ENCODE results near the gene QSOX1. TPM values are rescaled to one million over a fixed set of nuclear protein-coding genes. Genes with fewer than 3 reads are reported as not detected.

The QSOX1 gene
- total RNA-seq, 1 donor: 128 TPM

DNA sequence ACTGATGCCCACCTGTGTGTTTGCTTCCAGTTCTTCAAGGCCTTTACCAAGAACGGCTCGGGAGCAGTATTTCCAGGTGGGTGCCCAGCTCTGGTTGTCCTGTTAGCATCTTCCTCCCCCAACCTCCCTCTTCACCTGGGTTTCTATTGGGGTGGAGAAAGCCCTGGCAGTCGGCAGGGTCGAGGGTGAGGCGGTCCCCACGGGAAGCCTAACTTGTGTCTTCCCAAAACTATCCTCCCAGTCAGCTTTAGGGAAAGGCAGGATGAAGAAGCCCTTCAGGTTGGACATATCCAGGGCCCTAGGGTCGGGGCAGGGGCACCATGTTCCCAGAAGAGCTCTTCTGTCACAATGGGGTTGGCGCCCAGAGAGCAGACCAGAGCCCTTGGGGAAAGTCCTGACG, 20.6 kb downstream of the QSOX1 start:
- no peak for DNase-seq (ENCODE audit: low read depth)
- TF ChIP-seq, protein P1, sequence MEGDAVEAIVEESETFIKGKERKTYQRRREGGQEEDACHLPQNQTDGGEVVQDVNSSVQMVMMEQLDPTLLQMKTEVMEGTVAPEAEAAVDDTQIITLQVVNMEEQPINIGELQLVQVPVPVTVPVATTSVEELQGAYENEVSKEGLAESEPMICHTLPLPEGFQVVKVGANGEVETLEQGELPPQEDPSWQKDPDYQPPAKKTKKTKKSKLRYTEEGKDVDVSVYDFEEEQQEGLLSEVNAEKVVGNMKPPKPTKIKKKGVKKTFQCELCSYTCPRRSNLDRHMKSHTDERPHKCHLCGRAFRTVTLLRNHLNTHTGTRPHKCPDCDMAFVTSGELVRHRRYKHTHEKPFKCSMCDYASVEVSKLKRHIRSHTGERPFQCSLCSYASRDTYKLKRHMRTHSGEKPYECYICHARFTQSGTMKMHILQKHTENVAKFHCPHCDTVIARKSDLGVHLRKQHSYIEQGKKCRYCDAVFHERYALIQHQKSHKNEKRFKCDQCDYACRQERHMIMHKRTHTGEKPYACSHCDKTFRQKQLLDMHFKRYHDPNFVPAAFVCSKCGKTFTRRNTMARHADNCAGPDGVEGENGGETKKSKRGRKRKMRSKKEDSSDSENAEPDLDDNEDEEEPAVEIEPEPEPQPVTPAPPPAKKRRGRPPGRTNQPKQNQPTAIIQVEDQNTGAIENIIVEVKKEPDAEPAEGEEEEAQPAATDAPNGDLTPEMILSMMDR (IDR thresholded peaks at IDR 0.05; ENCODE audit: insufficient read depth, low read depth, low read length): no peak

GRCh38 chr1:180175806-180176205, 21.1 kb downstream of the QSOX1 start:
- H3K4me3 ChIP-seq (ENCODE audit: low read depth, low read length): no peak overlapping the region
- no peak for DNase-seq (ENCODE audit: low read depth)
- TF ChIP-seq, protein P1 (IDR thresholded peaks at IDR 0.05; ENCODE audit: insufficient read depth, low read depth, low read length): no peak

More for the DNA sequence above, 20.6 kb downstream of the QSOX1 start:
- H3K4me3 ChIP-seq (ENCODE audit: low read depth, low read length): no peak overlapping the region

DNA sequence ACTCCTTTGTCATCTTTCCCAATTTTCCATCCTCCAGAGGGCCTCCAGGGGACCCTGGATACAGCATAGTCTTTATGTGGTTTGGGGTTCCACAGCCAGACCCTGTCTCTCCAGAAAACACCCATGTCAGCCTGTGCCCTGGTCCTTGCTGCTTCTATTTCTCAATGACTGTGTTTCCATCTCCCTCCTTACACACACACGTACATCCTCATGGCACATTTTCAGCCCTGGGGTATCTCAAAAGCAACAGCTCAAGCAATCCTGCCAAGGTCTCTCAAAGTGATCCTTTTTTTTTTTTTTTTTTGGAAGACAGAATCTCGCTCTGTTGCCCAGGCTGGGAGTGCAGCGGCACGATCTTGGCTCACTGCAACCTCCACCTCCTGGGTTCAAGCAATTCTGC, 22.3 kb downstream of the QSOX1 start:
- no peak overlapping the region for H3K4me3 ChIP-seq (ENCODE audit: low read depth, low read length)
- TF ChIP-seq, protein P1 (IDR thresholded peaks at IDR 0.05; ENCODE audit: insufficient read depth, low read depth, low read length): no peak
- DNase-seq (ENCODE audit: low read depth): no peak

- TF ChIP-seq, protein P1 (IDR thresholded peaks at IDR 0.05; ENCODE audit: insufficient read depth, low read depth, low read length): no peak
- H3K4me3 ChIP-seq (ENCODE audit: low read depth, low read length): no peak overlapping the region
- DNase-seq (ENCODE audit: low read depth): no peak
Observed at GRCh38 chr1:180177931-180178330, 23.3 kb downstream of the QSOX1 start.

GRCh38 chr1:180178511-180179161, 24.0 kb downstream of the QSOX1 start:
- TF ChIP-seq, protein P1 (IDR thresholded peaks at IDR 0.05; ENCODE audit: insufficient read depth, low read depth, low read length): peak; percentile 99
- no peak overlapping the region for H3K4me3 ChIP-seq (ENCODE audit: low read depth, low read length)
- peak; percentile 60 for DNase-seq (ENCODE audit: low read depth)

DNA sequence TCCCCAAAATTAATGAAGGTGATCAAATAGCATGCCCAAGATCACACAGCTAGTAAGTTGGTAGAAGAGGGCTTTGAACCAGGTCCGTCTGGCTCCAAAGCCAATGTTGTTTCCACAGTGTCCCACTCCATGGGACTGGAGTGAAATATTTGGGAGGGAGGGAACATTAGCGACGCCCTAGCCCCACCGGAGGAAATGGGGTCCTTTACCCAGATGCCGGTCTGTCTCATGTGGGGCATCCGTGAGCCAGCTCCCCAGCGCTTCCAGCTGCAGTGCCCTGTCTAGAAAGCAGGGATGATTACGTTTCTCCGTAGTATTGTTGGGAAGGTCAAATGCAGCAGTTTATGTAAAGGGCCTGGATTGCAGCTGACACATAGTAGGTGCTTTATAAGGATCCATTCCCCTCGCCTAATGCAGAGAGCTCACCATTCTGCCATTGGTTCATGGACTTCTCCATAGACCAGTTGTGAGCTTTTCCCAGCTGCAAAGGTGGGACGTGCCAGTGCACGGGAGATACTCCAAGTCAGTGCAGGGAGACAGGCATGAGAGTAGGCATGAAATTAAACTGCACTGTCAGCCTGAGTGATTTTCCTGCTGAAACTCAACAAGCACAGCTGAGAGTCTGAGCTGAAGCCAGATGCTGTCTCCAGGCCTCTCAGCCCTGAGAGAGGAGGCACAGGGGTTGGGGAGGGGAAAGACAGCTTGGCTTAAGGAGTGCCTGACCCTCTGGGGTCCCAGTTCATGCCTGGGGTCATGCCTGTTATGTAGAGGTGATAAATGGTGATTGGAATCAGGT, 24.7 kb downstream of the QSOX1 start:
- no peak overlapping the region for H3K4me3 ChIP-seq (ENCODE audit: low read depth, low read length)
- TF ChIP-seq, protein P1 (IDR thresholded peaks at IDR 0.05; ENCODE audit: insufficient read depth, low read depth, low read length): no peak
- DNase-seq (ENCODE audit: low read depth): no peak

Data from fibroblast of villous mesenchyme (primary cell).